Liver (tissue), 9 donors: ENCODE measurements around the gene DOC2B. TPM values are rescaled to one million over a fixed set of nuclear protein-coding genes. Genes with fewer than 3 reads are reported as not detected.

Experiments used
- DNase-seq: peaks from one replicate; pipeline ENCODE4 v3.0.0-alpha.2; 2017; ENCODE audit warnings: low spot score
- H3K27ac ChIP-seq, 2 donors: one replicate each; pipeline ENCODE4 v1.7.0; 2013; ENCODE audit warnings: inconsistent platforms in 2 of 2, low read length in 2 of 2, control low read depth in 1 of 2, low read depth in 1 of 2, mild to moderate bottlenecking in 1 of 2
- H3K27me3 ChIP-seq, 4 donors: one replicate each; pipeline versions ENCODE4 v1.6.1 to v1.7.0; 2013; ENCODE audit warnings: low read length in 3 of 4, inconsistent platforms in 1 of 4, mild to moderate bottlenecking in 1 of 4, moderate library complexity in 1 of 4; ENCODE audit not compliant: control insufficient read depth in 4 of 4, insufficient read depth in 4 of 4
- H3K36me3 ChIP-seq, 4 donors: one replicate each; pipeline versions ENCODE4 v1.6.1 to v1.7.0; 2013; ENCODE audit warnings: low read length in 3 of 4, mild to moderate bottlenecking in 3 of 4, low read depth in 1 of 4, moderate library complexity in 1 of 4; ENCODE audit not compliant: control insufficient read depth in 4 of 4, insufficient read depth in 3 of 4
- H3K4me1 ChIP-seq, 4 donors: one replicate each; pipeline versions ENCODE4 v1.6.1 to v1.7.0; 2013; ENCODE audit warnings: low read length in 3 of 4, mild to moderate bottlenecking in 3 of 4, moderate library complexity in 1 of 4; ENCODE audit not compliant: control insufficient read depth in 4 of 4, insufficient read depth in 4 of 4
- H3K4me3 ChIP-seq, 3 donors: one replicate each; pipeline versions ENCODE4 v1.6.1 to v1.7.0; 2013; ENCODE audit warnings: low read length in 3 of 3, control low read depth in 1 of 3, low read depth in 1 of 3, mild to moderate bottlenecking in 1 of 3
- H3K9ac ChIP-seq, 2 donors: one replicate each; pipeline ENCODE4 v1.7.0; 2013; ENCODE audit warnings: low read length in 2 of 2, mild to moderate bottlenecking in 2 of 2, moderate library complexity in 2 of 2, control low read depth in 1 of 2, low read depth in 1 of 2
- H3K9me3 ChIP-seq, 4 donors: one replicate each; pipeline versions ENCODE4 v1.6.1 to v1.7.0; 2013; ENCODE audit warnings: low read length in 3 of 4; ENCODE audit not compliant: control insufficient read depth in 4 of 4
- EGR1 ChIP-seq, 2 donors: IDR thresholded peaks; 2 replicates each; pipeline ENCODE4 v1.6.1; 2016 to 2018; ENCODE audit warnings: antibody characterized with exemption in 2 of 2, low read depth in 2 of 2
- FOXA1 ChIP-seq: IDR thresholded peaks from 2 replicates; pipeline ENCODE4 v1.6.1; 2016; ENCODE audit warnings: antibody characterized with exemption
- GABPA ChIP-seq, 2 donors: IDR thresholded peaks in 1 of 2; conservative IDR thresholded peaks in 1 of 2; 2 replicates each; pipeline ENCODE4 v1.6.1; 2016; ENCODE audit warnings: antibody characterized with exemption in 2 of 2, mild to moderate bottlenecking in 1 of 2, moderate library complexity in 1 of 2
- HNF4A ChIP-seq, 2 donors: conservative IDR thresholded peaks; 2 replicates each; pipeline ENCODE4 v1.6.1; 2016; ENCODE audit warnings: antibody characterized with exemption in 2 of 2, mild to moderate bottlenecking in 2 of 2
- HNF4G ChIP-seq: IDR thresholded peaks from 2 replicates; pipeline ENCODE4 v1.6.1; 2016; ENCODE audit warnings: antibody characterized with exemption
- JUND ChIP-seq, 2 donors: IDR thresholded peaks; 2 replicates each; pipeline ENCODE4 v1.6.1; 2016; ENCODE audit warnings: antibody characterized with exemption in 2 of 2
- NR2F2 ChIP-seq: IDR thresholded peaks from 2 replicates; pipeline ENCODE4 v1.6.1; 2016; ENCODE audit warnings: antibody characterized with exemption
- RAD21 ChIP-seq, 2 donors: IDR thresholded peaks; 2 replicates each; pipeline ENCODE4 v1.6.1; 2016; ENCODE audit warnings: antibody characterized with exemption in 2 of 2, mild to moderate bottlenecking in 2 of 2
- RXRA ChIP-seq, 2 donors: IDR thresholded peaks; 2 replicates each; pipeline ENCODE4 v1.6.1; 2017 to 2018; ENCODE audit warnings: antibody characterized with exemption in 2 of 2, mild to moderate bottlenecking in 1 of 2
- TAF1 ChIP-seq: conservative IDR thresholded peaks from 2 replicates; pipeline ENCODE4 v1.6.1; 2016; ENCODE audit warnings: antibody characterized with exemption, mild to moderate bottlenecking
- YY1 ChIP-seq: IDR thresholded peaks from 2 replicates; pipeline ENCODE4 v1.6.1; 2016; ENCODE audit warnings: antibody characterized with exemption, mild to moderate bottlenecking
- ZBTB33 ChIP-seq: IDR thresholded peaks from 2 replicates; pipeline ENCODE4 v1.6.1; 2016; ENCODE audit warnings: antibody characterized with exemption
- WGBS: extraction: QIAGEN DNeasy Blood & Tissue Kit; methylation state at CpG from one replicate; pipeline ENCODE4 v1.1.7; 2013; 5-methylcytosine and 5-hydroxymethylcytosine counted together
- polyA plus RNA-seq, 2 donors: library from polyadenylated mRNA; stranded (reverse) in 1 of 2; unstranded in 1 of 2; fragments of 200-250 nt in 1 of 2; fragments of >200 nt in 1 of 2; fragmentation: Nextera tagmentation in 1 of 2; extraction: Ambion mirVana in 1 of 2; gene quantifications; one replicate each; pipeline versions ENCODE4 v1.2.1 to v1.2.3, GENCODE V29; 2013 to 2015
- total RNA-seq, 2 donors: library from RNA; depleted of rRNA; stranded (reverse); fragments of >200 nt; gene quantifications; one replicate each; pipeline ENCODE4 v1.2.3, GENCODE V29; 2014
- donor health status: healthy.
- donor health status: healthy.
- donor health status: healthy.
- donor health status: healthy.
- donor health status: healthy.

The DOC2B gene
- total and polyA plus RNA-seq, 4 donors, result 0.08 to 1.0 (median 0.61) TPM

GRCh38 chr17:179781-180380 is 1.6 kb downstream of the DOC2B start:
- H3K4me1 ChIP-seq, result peaks cover 7 to 14% (median 10%) of the 10 kb centered on the region in 4 donors
- H3K36me3 ChIP-seq, result no peaks in the 10 kb centered on the region
- no peak overlapping the region for H3K27ac ChIP-seq
- no peak for DNase-seq
- no peak overlapping the region for H3K9ac ChIP-seq
- 26% methylated on average over 32 of the region's 32 CpGs for WGBS
- H3K4me3 ChIP-seq, result peak overlapping the region in 1 of 3 donors; percentile 44
- TF ChIP-seq HNF4A (conservative IDR thresholded peaks at IDR 0.05) (no peak), GABPA (IDR thresholded peaks at IDR 0.05 in 1 of 2, conservative IDR thresholded peaks at IDR 0.05 in 1 of 2) (no peak), FOXA1 (no peak), JUND (IDR thresholded peaks at IDR 0.05) (no peak), HNF4G (no peak), EGR1 (IDR thresholded peaks at IDR 0.05; ENCODE audit: low read depth in 2 of 2) (no peak), TAF1 (no peak), RAD21 (IDR thresholded peaks at IDR 0.05) (no peak)
- H3K27me3 ChIP-seq, result no peaks in the 10 kb centered on the region
- no peaks in the 10 kb centered on the region for H3K9me3 ChIP-seq

GRCh38 chr17:179066-179432 is 2.4 kb downstream of the DOC2B start:
- Histone ChIP-seq H3K27ac (no peak overlapping the region), H3K9me3 (no peaks in the 10 kb centered on the region), H3K27me3 (no peaks in the 10 kb centered on the region), H3K36me3 (no peaks in the 10 kb centered on the region), H3K9ac (no peak overlapping the region), H3K4me3 (no peak overlapping the region), H3K4me1 (peaks cover 7 to 14% (median 10%) of the 10 kb centered on the region in 4 donors)
- WGBS, result 79% methylated on average over 5 of the region's 5 CpGs
- no peak for DNase-seq
- no peak for TF ChIP-seq ZBTB33
- no peak for TF ChIP-seq NR2F2

GRCh38 chr17:178292-179065 is 3.0 kb downstream of the DOC2B start:
- no peaks in the 10 kb centered on the region for H3K27me3 ChIP-seq
- H3K27ac ChIP-seq, result no peak overlapping the region
- TF ChIP-seq NR2F2 (no peak), RAD21 (IDR thresholded peaks at IDR 0.05) (no peak), HNF4G (no peak)
- WGBS, result 87% methylated on average over 12 of the region's 12 CpGs
- no peak overlapping the region for H3K9ac ChIP-seq
- peaks cover 7 to 14% (median 10%) of the 10 kb centered on the region in 4 donors for H3K4me1 ChIP-seq
- no peaks in the 10 kb centered on the region for H3K9me3 ChIP-seq
- DNase-seq, result no peak
- H3K4me3 ChIP-seq, result no peak overlapping the region
- no peaks in the 10 kb centered on the region for H3K36me3 ChIP-seq

- 89% methylated on average over 6 of the region's 6 CpGs for WGBS
- Histone ChIP-seq H3K27ac (no peak overlapping the region), H3K27me3 (no peaks in the 10 kb centered on the region), H3K9ac (no peak overlapping the region), H3K36me3 (no peaks in the 10 kb centered on the region), H3K9me3 (no peaks in the 10 kb centered on the region), H3K4me3 (no peak overlapping the region), H3K4me1 (peaks cover 7 to 13% (median 10%) of the 10 kb centered on the region in 4 donors)
- DNase-seq, result no peak
- TF ChIP-seq RAD21 (IDR thresholded peaks at IDR 0.05), result no peak
- TF ChIP-seq HNF4A (conservative IDR thresholded peaks at IDR 0.05), result no peak
- no peak for TF ChIP-seq RXRA (IDR thresholded peaks at IDR 0.05)
- no peak for TF ChIP-seq HNF4G
- TF ChIP-seq TAF1, result no peak
- no peak for TF ChIP-seq YY1
- TF ChIP-seq FOXA1, result no peak
- no peak for TF ChIP-seq JUND (IDR thresholded peaks at IDR 0.05)
These were observed 3.7 kb downstream of the DOC2B start for GRCh38 chr17:177762-178161.
